ENCODE measurements around the gene PDCD2. TPM values are rescaled to one million over a fixed set of nuclear protein-coding genes. Genes with fewer than 3 reads are reported as not detected.

PDCD2 gene
- polyA plus RNA-seq, 1 donor (not counting 4 experiments of a cell fraction or from before 2014, with no cell fraction given): 103 TPM

GRCh38 chr6:170555305-170555704 is 29.1 kb downstream of the PDCD2 start:
- peaks cover 78% of the 10 kb centered on the region for H3K79me2 ChIP-seq (ENCODE audit: control insufficient read depth, insufficient read depth, low read length)
- peak overlapping the region; percentile 90 to 99 (median 95) for H3K4me3 ChIP-seq (ENCODE audit: control insufficient read depth in 2 of 3, extremely low read depth in 1 of 3, insufficient read depth in 2 of 3, low read depth in 1 of 3, low read length in 3 of 3)
- peak overlapping the region; percentile 98 for H3K27ac ChIP-seq (ENCODE audit: control insufficient read depth, insufficient read depth, low read length)
- H3K9ac ChIP-seq (ENCODE audit: control insufficient read depth, extremely low read depth, insufficient read depth, low read length): peak overlapping the region; percentile 98
- peak overlapping the region; percentile 89 for H3K4me2 ChIP-seq (ENCODE audit: control insufficient read depth, extremely low read depth, insufficient read depth, low read depth, low read length)
- peaks cover 23% of the 10 kb centered on the region for H3K4me1 ChIP-seq (ENCODE audit: control insufficient read depth, extremely low read depth, insufficient read depth, low read length)
- FAIRE-seq (no peak), DNase-seq (ENCODE audit: low read depth, low spot score) (no peak)
- dilution Hi-C loops (cut with MboI; ENCODE audit: extremely low pct_ligation_motif_present, low sequenced_read_pairs): no loop called here
- H3K9me1 ChIP-seq (ENCODE audit: control insufficient read depth, extremely low read depth, insufficient read depth, low read length): no peaks in the 10 kb centered on the region
- no peak for TF ChIP-seq CTCF (optimal IDR thresholded peaks at IDR 0.05 in 1 of 3, IDR thresholded peaks at IDR 0.05 in 1 of 3, conservative IDR thresholded peaks at IDR 0.05 in 1 of 3; ENCODE audit: extremely low read depth in 1 of 3, insufficient read depth in 2 of 3, low read length in 3 of 3)
- TF ChIP-seq EZH2 (IDR thresholded peaks at IDR 0.05; ENCODE audit: low read length): no peak
- H3K36me3 ChIP-seq (ENCODE audit: control insufficient read depth in 2 of 2, extremely low read depth in 1 of 2, insufficient read depth in 2 of 2, low read length in 2 of 2): peaks cover 2 to 4% of the 10 kb centered on the region in 2 experiments
- H2AFZ ChIP-seq (ENCODE audit: control insufficient read depth, low read length): no peak overlapping the region
- H3K27me3 ChIP-seq (ENCODE audit: control insufficient read depth, extremely low read depth, insufficient read depth, low read length): no peaks in the 10 kb centered on the region
- H4K20me1 ChIP-seq (ENCODE audit: control insufficient read depth, extremely low read depth, insufficient read depth, low read length): no peaks in the 10 kb centered on the region
- no peaks in the 10 kb centered on the region for H3K9me3 ChIP-seq (ENCODE audit: control insufficient read depth, low read depth, low read length)

GRCh38 chr6:170554796-170555137 is 29.7 kb downstream of the PDCD2 start:
- H3K27me3 ChIP-seq (ENCODE audit: control insufficient read depth, extremely low read depth, insufficient read depth, low read length): no peaks in the 10 kb centered on the region
- H3K9me3 ChIP-seq (ENCODE audit: control insufficient read depth, low read depth, low read length): no peaks in the 10 kb centered on the region
- FAIRE-seq (no peak), DNase-seq (ENCODE audit: low read depth, low spot score) (no peak)
- H3K4me2 ChIP-seq (ENCODE audit: control insufficient read depth, extremely low read depth, insufficient read depth, low read depth, low read length): peak overlapping the region; percentile 89
- H3K4me3 ChIP-seq (ENCODE audit: control insufficient read depth in 2 of 3, extremely low read depth in 1 of 3, insufficient read depth in 2 of 3, low read depth in 1 of 3, low read length in 3 of 3): peak overlapping the region; percentile 90 to 99 (median 95)
- peak overlapping the region; percentile 98 for H3K9ac ChIP-seq (ENCODE audit: control insufficient read depth, extremely low read depth, insufficient read depth, low read length)
- dilution Hi-C loops (cut with MboI; ENCODE audit: extremely low pct_ligation_motif_present, low sequenced_read_pairs): no loop called here
- TF ChIP-seq CTCF (optimal IDR thresholded peaks at IDR 0.05 in 1 of 3, IDR thresholded peaks at IDR 0.05 in 1 of 3, conservative IDR thresholded peaks at IDR 0.05 in 1 of 3; ENCODE audit: extremely low read depth in 1 of 3, insufficient read depth in 2 of 3, low read length in 3 of 3): no peak
- TF ChIP-seq EZH2 (IDR thresholded peaks at IDR 0.05; ENCODE audit: low read length): no peak
- H3K27ac ChIP-seq (ENCODE audit: control insufficient read depth, insufficient read depth, low read length): peak overlapping the region; percentile 98
- H3K4me1 ChIP-seq (ENCODE audit: control insufficient read depth, extremely low read depth, insufficient read depth, low read length): peaks cover 28% of the 10 kb centered on the region
- H2AFZ ChIP-seq (ENCODE audit: control insufficient read depth, low read length): peak overlapping the region; percentile 98
- H3K9me1 ChIP-seq (ENCODE audit: control insufficient read depth, extremely low read depth, insufficient read depth, low read length): no peaks in the 10 kb centered on the region
- peaks cover 4% of the 10 kb centered on the region for H4K20me1 ChIP-seq (ENCODE audit: control insufficient read depth, extremely low read depth, insufficient read depth, low read length)
- peaks cover 82% of the 10 kb centered on the region for H3K79me2 ChIP-seq (ENCODE audit: control insufficient read depth, insufficient read depth, low read length)
- H3K36me3 ChIP-seq (ENCODE audit: control insufficient read depth in 2 of 2, extremely low read depth in 1 of 2, insufficient read depth in 2 of 2, low read length in 2 of 2): peaks cover 4 to 7% of the 10 kb centered on the region in 2 experiments

Data from keratinocyte (primary cell).